ENCODE data around the gene TSPAN13.

Gene TSPAN13

DNA sequence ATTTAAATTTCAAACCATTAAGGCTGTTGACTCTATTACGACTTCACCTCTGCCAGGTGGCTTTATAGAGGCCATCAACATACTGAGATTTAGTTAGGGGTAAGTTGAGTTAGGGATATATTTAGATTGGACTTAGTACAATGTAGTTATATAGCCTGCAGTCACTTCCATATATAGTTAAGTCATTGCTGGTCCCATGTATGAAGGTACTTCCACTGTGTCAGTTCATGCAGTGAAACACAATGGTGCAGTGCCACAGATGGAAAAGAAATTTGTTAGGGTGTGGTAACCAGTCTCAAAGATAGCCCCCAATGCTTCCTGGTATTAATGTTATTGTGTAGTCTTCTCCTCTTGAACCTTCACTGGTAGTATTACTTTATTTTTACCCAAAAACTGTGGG lies 12.6 kb upstream of the TSPAN13 start:
- Histone ChIP-seq H3K4me3 (ENCODE audit: low read depth in 1 of 2, low read length in 2 of 2) (no peak overlapping the region), H3K4me2 (ENCODE audit: insufficient read depth, low read length) (no peak overlapping the region), H3K27me3 (ENCODE audit: insufficient read depth, low read length, poor library complexity) (no peaks in the 10 kb centered on the region), H3K79me2 (ENCODE audit: insufficient read depth, low read length) (no peaks in the 10 kb centered on the region), H3K9me3 (ENCODE audit: insufficient read depth, low read length, severe bottlenecking) (no peaks in the 10 kb centered on the region), H3K4me1 (ENCODE audit: insufficient read depth, low read length) (no peaks in the 10 kb centered on the region), H3K27ac (ENCODE audit: low read length) (no peak overlapping the region), H3K9ac (ENCODE audit: low read depth, low read length) (no peak overlapping the region), H2AFZ (ENCODE audit: low read depth, low read length) (no peak overlapping the region), H3K36me3 (ENCODE audit: insufficient read depth, low read length) (no peaks in the 10 kb centered on the region), H4K20me1 (ENCODE audit: insufficient read depth, low read length) (no peaks in the 10 kb centered on the region)
- DNase-seq (no peak), ATAC-seq (ENCODE audit: insufficient read depth, low read depth) (no peak)
- TF ChIP-seq, protein P1, sequence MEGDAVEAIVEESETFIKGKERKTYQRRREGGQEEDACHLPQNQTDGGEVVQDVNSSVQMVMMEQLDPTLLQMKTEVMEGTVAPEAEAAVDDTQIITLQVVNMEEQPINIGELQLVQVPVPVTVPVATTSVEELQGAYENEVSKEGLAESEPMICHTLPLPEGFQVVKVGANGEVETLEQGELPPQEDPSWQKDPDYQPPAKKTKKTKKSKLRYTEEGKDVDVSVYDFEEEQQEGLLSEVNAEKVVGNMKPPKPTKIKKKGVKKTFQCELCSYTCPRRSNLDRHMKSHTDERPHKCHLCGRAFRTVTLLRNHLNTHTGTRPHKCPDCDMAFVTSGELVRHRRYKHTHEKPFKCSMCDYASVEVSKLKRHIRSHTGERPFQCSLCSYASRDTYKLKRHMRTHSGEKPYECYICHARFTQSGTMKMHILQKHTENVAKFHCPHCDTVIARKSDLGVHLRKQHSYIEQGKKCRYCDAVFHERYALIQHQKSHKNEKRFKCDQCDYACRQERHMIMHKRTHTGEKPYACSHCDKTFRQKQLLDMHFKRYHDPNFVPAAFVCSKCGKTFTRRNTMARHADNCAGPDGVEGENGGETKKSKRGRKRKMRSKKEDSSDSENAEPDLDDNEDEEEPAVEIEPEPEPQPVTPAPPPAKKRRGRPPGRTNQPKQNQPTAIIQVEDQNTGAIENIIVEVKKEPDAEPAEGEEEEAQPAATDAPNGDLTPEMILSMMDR (IDR thresholded peaks at IDR 0.05; ENCODE audit: borderline replicate concordance, extremely low read depth, low read length, poor library complexity, severe bottlenecking), result no peak
- TF ChIP-seq EZH2 (IDR thresholded peaks at IDR 0.05; ENCODE audit: borderline replicate concordance, low read depth, low read length, severe bottlenecking), result no peak

DNA sequence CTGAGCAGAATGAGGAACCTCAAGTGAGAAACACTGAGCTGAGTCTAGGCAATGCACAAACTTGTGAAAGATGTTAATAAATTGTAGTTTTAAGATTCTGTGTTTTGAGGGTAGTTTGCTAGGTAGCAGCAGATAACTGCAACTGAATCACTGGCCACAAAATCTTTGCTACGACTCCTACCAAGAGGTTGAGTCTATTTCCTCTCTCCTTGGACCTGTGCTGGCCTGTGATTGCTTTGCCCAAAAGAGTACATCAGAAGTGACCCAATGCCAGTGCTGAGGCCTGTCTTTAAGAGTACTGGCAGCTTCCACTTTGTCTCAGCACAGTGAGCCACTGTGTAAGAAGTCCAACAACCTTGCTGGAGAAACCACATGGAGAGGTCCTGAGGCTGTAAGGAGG lies 11.9 kb upstream of the TSPAN13 start:
- H3K27ac ChIP-seq (ENCODE audit: low read length), result no peak overlapping the region
- H3K9ac ChIP-seq (ENCODE audit: low read depth, low read length), result no peak overlapping the region
- H2AFZ ChIP-seq (ENCODE audit: low read depth, low read length), result no peak overlapping the region
- H4K20me1 ChIP-seq (ENCODE audit: insufficient read depth, low read length), result no peaks in the 10 kb centered on the region
- no peak overlapping the region for H3K4me2 ChIP-seq (ENCODE audit: insufficient read depth, low read length)
- ATAC-seq (ENCODE audit: insufficient read depth, low read depth), result no peak
- no peaks in the 10 kb centered on the region for H3K36me3 ChIP-seq (ENCODE audit: insufficient read depth, low read length)
- no peaks in the 10 kb centered on the region for H3K9me3 ChIP-seq (ENCODE audit: insufficient read depth, low read length, severe bottlenecking)
- DNase-seq, result no peak
- TF ChIP-seq, protein P1 (IDR thresholded peaks at IDR 0.05; ENCODE audit: borderline replicate concordance, extremely low read depth, low read length, poor library complexity, severe bottlenecking), result no peak
- no peak for TF ChIP-seq EZH2 (IDR thresholded peaks at IDR 0.05; ENCODE audit: borderline replicate concordance, low read depth, low read length, severe bottlenecking)
- no peaks in the 10 kb centered on the region for H3K27me3 ChIP-seq (ENCODE audit: insufficient read depth, low read length, poor library complexity)
- no peaks in the 10 kb centered on the region for H3K79me2 ChIP-seq (ENCODE audit: insufficient read depth, low read length)
- H3K4me3 ChIP-seq (ENCODE audit: low read depth in 1 of 2, low read length in 2 of 2), result no peak overlapping the region
- no peaks in the 10 kb centered on the region for H3K4me1 ChIP-seq (ENCODE audit: insufficient read depth, low read length)

DNA sequence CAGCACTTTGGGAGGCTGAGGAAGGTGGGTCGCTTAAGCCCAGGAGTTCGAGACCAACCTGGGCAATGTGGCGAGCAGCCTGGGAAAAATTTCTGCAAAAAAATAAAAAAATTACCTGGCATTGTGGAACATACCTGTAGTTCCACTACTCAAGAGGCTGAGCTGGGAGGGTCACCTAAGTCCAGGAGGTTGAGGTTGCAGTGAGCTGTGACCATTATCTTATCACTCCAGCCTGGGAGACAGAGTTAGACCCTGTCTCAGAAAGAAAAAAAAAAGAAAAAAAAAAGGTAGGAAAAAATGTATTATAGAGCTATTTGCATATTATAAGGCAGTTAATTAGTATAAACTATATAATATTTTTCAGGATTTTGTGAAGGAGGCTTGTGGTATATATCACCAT lies 11.0 kb upstream of the TSPAN13 start:
- ATAC-seq (ENCODE audit: insufficient read depth, low read depth), result no peak
- no peak for TF ChIP-seq EZH2 (IDR thresholded peaks at IDR 0.05; ENCODE audit: borderline replicate concordance, low read depth, low read length, severe bottlenecking)
- TF ChIP-seq, protein P1 (IDR thresholded peaks at IDR 0.05; ENCODE audit: borderline replicate concordance, extremely low read depth, low read length, poor library complexity, severe bottlenecking), result no peak
- no peak overlapping the region for H3K4me2 ChIP-seq (ENCODE audit: insufficient read depth, low read length)

DNA sequence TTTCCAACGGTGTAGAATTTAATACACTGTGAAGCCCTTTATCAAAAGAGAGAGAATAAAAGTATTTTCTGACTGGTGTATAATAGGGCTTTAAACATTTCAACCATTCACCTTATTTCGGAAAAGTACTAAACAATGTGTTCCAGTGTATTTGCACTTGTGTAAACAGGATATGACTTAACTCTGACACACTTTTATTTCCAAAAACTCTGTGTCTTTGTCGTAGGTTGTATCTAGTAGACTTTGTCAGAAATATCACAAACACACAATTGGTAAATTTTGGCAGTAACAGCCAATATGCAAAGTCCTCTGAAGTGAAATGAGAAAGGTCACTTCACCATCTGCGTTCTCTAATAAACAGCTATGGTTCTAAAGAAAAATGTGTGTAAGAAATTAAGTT lies 10.3 kb upstream of the TSPAN13 start:
- H2AFZ ChIP-seq (ENCODE audit: low read depth, low read length), result no peak overlapping the region
- no peak overlapping the region for H3K4me3 ChIP-seq (ENCODE audit: low read depth in 1 of 2, low read length in 2 of 2)
- H3K79me2 ChIP-seq (ENCODE audit: insufficient read depth, low read length), result no peaks in the 10 kb centered on the region
- H3K9me3 ChIP-seq (ENCODE audit: insufficient read depth, low read length, severe bottlenecking), result no peaks in the 10 kb centered on the region
- H4K20me1 ChIP-seq (ENCODE audit: insufficient read depth, low read length), result no peaks in the 10 kb centered on the region
- no peak overlapping the region for H3K4me2 ChIP-seq (ENCODE audit: insufficient read depth, low read length)
- no peaks in the 10 kb centered on the region for H3K4me1 ChIP-seq (ENCODE audit: insufficient read depth, low read length)
- TF ChIP-seq, protein P1 (IDR thresholded peaks at IDR 0.05; ENCODE audit: borderline replicate concordance, extremely low read depth, low read length, poor library complexity, severe bottlenecking), result no peak
- TF ChIP-seq EZH2 (IDR thresholded peaks at IDR 0.05; ENCODE audit: borderline replicate concordance, low read depth, low read length, severe bottlenecking), result no peak
- no peak for ATAC-seq (ENCODE audit: insufficient read depth, low read depth)
- no peaks in the 10 kb centered on the region for H3K36me3 ChIP-seq (ENCODE audit: insufficient read depth, low read length)
- no peak overlapping the region for H3K27ac ChIP-seq (ENCODE audit: low read length)
- H3K9ac ChIP-seq (ENCODE audit: low read depth, low read length), result no peak overlapping the region
- H3K27me3 ChIP-seq (ENCODE audit: insufficient read depth, low read length, poor library complexity), result no peaks in the 10 kb centered on the region
- DNase-seq, result no peak

More for the DNA sequence above, 11.0 kb upstream of the TSPAN13 start:
- DNase-seq, result no peak
- Histone ChIP-seq H3K4me1 (ENCODE audit: insufficient read depth, low read length) (no peaks in the 10 kb centered on the region), H3K27me3 (ENCODE audit: insufficient read depth, low read length, poor library complexity) (no peaks in the 10 kb centered on the region), H4K20me1 (ENCODE audit: insufficient read depth, low read length) (no peaks in the 10 kb centered on the region), H3K9ac (ENCODE audit: low read depth, low read length) (no peak overlapping the region), H3K36me3 (ENCODE audit: insufficient read depth, low read length) (no peaks in the 10 kb centered on the region), H3K4me3 (ENCODE audit: low read depth in 1 of 2, low read length in 2 of 2) (no peak overlapping the region), H3K9me3 (ENCODE audit: insufficient read depth, low read length, severe bottlenecking) (no peaks in the 10 kb centered on the region), H3K79me2 (ENCODE audit: insufficient read depth, low read length) (no peaks in the 10 kb centered on the region), H3K27ac (ENCODE audit: low read length) (no peak overlapping the region), H2AFZ (ENCODE audit: low read depth, low read length) (no peak overlapping the region)

Data from DND-41 (cell line).